TTC549 (cell line): ENCODE results near the gene ARR3.
"Not testable (repeated sequence)": the region's sequence is repeated elsewhere in the genome, so short reads cannot be mapped to it uniquely, and the experiment has no call there.

Experiments used
- FAIRE-seq: peaks from 2 replicates; lab custom pipeline; 2012; peaks lifted over from hg19 to GRCh38; lab: Jason Lieb, UNC

Gene ARR3

DNA sequence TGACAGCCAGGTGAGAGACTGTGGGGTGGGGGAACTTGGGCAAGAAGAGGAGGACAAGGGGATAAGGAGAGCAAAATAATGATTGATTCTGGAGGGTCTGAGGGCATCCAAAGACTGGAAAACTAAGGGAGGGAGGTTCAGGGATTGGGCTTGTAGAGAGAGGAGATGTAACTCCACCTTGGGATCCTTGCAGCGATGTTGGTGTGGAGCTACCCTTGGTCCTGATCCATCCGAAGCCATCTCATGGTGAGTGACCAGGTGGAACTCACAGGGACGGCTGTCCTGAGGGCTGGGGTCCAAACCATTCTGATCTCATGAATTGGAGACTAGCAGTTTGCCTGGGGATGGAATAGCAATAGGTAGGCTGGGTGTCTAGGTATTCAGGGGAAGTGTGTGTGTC is 12.4 kb downstream of the ARR3 start:
- no peak for FAIRE-seq

DNA sequence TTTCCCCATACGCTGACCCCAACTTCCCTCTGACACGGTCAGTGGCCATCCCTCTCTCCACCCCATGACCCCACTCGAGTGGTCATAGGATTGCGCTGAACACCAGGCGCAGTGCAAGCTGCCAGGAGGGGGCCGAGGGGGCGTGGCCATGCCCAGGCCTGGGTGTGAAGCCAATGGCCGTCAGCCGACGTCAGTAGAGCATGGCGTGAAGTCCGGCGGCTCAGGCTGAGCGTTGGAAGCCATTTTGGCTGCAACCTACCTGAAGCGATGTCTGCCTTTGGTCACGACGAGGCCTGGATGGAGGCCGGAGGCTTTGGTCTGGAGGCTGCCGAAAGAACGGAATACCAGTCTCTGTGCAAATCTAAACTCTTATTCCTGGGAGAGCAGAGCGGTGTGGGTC is 13.8 kb downstream of the ARR3 start, which contains the start of gene RAB41:
TSS of gene RAB41 (plus strand) at position 222 of the 400 bp plus-strand sequence. CDS start at position 268, 46 bp downstream.
- no peak for FAIRE-seq

DNA sequence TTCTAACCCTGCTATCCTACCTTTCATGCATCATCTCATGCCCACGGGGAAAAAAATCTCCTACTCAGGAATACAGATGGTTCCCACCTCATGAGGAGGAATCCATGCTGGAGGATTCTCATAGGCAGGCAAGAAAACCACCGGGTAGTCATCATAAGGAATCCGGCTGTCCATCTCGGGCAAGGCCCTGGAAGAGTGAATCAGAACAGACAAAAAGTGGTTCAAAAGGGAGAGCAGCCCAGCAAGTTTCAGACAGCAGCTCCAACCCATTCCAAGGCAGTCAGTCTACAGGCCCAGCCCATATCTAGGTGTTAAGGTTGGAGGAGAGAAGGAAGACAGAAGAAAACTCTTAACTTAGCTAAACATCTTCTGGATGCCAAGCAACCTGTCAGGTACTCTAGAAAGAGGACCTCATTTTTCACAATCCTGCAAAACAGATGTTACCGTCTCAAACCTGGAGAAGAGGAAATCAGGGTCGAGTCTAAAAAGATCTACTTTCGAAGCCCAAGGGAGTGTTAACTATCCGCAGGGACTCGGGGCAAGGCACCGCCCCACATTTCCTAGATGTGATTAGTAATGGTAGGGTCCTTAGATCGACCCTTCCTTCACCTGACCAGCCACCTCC is 21.1 kb downstream of the ARR3 start:
- no peak for FAIRE-seq

DNA sequence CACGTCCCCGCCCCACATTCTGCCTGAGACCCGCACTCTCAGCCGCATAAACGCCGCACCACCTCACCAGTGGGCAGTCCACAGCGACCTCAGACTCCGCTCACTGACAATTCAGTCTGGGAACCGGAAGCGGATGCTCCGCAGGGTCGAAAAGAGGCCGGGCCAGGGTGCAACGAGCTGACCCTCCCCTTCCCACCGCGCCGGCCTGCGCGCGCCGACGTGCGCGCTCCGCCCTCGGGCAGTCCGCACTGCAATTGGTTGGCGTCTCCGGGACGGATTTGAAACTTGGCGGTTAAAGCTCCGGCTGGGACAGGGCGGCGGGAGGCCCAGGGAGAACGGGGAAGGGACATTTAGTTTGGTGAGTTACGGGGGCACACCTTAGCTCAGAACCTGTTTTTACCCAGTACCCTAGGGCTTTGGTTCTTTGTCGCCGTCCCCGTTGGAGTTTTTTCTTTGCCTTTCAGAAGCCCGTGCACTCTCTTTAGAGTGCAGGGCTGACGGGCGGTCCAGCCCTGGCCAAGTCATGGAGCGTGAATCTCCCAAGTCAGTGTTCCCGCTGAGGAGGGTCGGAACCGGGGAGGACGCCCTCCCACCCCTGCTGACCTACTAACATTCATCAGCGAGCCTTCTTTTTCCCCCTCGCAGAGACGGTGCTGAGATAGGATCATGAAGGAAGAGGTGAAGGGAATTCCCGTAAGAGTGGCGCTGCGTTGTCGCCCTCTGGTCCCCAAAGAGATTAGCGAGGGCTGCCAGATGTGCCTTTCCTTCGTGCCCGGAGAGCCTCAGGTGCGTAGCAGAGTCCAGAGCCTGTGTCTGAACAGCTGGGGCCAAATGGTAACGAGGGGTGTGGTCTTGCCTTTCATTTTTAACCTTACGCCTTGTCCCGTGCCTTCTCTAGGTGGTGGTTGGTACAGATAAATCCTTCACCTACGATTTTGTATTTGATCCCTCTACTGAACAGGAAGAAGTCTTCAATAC is 21.9 kb downstream of the ARR3 start, which contains the start of the genes KIF4A and PDZD11:
TSS of gene KIF4A (plus strand) at position 312 of the 978 bp plus-strand sequence. CDS start at position 667, 355 bp downstream.
TSS of gene PDZD11 (minus strand) at position 135 of the 978 bp plus-strand sequence. CDS start 586 bp downstream, outside the sequence.
- FAIRE-seq: no peak

DNA sequence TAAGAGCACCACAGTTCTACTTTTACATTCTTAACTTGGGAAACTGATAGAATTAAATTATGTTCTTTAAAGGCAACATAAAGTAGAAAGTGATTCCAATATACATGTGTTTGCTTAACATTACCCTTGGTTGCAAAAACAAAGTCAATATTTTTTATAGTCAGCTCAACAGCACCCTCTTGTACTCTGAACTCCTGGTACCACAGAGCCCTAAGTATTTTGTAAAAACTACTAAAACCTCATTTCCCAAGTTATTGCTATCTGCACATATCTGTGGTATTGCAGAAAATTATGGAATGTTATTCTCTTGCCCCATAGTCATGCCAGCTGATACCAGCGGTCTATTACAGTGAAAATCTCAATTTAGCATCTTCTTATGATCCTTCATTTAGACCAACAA is 24.7 kb downstream of the ARR3 start:
- no peak for FAIRE-seq

DNA sequence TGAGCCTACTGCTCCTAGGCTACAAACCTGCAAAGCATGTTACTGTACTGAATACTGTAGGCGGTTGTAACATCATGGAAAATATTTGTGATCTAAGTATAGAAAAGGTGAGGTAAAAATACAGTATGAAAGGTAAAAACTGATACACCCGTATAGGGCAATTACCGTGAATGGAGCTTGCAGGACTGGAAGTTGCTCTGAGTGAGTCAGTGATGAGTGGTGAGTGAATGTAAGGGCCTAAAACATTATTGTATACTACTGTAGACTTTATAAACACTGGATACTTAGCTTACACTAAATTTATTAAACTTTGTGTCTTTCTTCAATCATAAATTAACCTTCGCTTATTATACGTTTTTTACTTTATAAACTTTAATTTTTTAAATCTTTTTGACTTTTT is 25.5 kb downstream of the ARR3 start:
- no peak for FAIRE-seq

DNA sequence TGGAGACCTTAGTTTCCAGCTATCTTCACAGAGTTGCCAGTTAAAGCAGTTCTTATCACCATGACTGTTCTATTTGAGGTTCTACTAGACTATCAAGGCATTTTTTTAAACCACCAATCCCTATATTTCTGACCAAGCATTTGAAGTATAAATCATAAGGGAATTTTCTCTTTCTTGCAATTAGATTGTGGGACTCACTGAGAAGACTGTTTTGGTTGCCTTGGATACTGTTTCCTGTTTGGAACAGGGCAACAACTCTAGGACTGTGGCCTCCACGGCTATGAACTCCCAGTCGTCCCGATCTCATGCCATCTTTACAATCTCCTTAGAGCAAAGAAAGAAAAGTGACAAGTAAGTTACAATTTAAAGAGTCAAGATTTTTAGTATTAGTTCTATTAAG is 33.6 kb downstream of the ARR3 start:
- no peak for FAIRE-seq

DNA sequence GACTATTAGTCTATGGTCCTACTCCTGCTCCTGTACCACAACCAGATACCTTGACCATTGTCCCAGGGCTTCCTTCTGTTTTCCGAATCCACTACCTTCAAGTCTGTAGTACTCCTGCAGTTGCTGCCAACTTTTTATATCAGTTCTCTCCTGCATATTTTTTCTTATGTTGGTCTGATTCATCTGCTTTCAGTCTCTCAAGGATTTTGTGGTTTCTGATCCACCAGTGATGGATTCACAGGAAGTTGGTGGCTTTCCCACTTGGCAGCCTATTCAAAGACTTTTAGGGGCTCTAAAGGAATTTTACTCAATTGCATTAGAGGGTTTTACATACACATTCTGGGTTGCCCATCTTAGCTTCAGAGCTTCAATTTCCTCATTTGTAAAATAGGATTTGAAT is 45.4 kb downstream of the ARR3 start:
- FAIRE-seq: no peak

DNA sequence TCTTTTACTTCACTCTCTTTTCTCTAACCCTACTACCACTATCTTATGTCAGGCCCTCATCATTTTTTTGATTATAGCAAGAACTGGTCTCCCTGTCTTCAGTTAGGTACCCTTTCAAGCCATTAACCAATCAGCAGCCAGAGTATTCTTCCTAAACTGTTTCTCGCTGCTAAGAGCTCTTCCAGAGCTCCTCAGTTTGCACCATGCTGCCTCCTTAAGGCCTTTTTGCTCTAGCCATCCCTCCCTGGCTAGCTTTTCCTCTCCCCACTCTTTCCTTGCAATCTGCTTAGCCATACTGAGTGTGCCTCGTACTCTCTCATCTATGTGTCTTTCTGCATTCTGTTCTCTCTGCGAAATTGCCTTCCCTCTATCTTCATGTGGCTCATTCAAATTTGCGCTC is 54.6 kb downstream of the ARR3 start:
- no peak for FAIRE-seq

DNA sequence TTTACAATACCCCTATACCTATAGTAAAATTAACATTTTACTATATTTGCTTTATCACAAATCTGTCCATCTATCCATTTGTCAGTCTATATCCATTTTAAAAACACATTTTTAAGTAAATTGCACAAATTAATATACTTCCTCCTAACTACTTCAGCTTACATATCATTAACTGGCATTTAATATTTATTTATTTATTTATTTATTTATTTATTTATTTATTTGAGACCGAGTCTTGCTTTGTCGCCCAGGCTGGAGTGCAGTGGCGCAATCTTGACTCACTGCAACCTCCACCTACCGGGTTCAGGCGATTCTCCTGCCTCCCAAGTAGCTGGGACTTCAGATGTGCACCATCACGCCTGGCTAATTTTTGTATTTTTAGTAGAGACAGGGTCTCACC is 55.5 kb downstream of the ARR3 start:
- FAIRE-seq: not testable (repeated sequence)

DNA sequence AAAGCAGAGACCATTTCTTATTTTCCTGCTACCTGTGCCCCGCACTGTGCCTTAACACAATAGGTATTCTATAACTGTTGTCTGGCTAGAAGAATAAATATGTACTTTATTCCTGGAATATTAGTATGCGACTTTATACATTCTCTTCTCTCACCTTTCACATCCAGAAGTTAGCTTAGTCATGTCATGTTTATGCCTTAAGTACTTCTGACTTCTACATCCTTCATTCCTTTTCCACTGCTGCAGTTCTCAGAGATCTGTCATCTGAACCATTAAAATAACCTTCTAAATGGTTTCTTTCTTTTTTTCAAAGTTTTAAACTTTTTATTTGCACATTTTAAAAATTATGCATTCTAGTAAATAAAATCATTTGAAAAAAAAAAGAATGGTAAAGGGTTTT is 56.2 kb downstream of the ARR3 start:
- FAIRE-seq: no peak

DNA sequence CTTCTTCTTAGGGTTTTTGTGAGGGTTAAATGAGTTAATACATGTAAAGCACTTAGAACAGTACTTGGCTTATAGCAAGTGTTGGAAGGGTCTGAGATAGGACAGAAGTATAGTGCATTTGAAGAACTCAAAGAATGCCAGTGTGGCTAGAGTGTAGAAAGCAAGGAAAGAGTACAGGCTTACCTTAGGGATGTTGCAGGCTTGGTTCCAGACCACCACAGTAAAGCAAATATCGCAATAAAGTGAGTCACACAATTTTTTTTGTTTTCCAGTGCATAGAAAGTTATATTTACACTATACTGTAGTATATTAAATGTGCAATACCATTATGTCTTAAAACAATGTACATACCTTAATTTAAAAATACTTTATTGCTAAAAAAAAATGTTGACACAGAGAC is 63.0 kb downstream of the ARR3 start:
- FAIRE-seq: no peak
